ENCODE data around the gene ROBO3. TPM values are rescaled to one million over a fixed set of nuclear protein-coding genes. Genes with fewer than 3 reads are reported as not detected.

Gene ROBO3
- total RNA-seq, 2 experiments from 2014 or later = 26.2 to 27.2 TPM

- Mint-ChIP-seq H3K4me3 (no peak overlapping the region), H3K27ac (no peak overlapping the region), H3K4me1 (ENCODE audit: low read depth) (peaks cover 14% of the 10 kb centered on the region), H3K9me3 (no peaks in the 10 kb centered on the region), H3K36me3 (ENCODE audit: low read depth) (no peaks in the 10 kb centered on the region), H3K27me3 (peaks cover 9% of the 10 kb centered on the region)
- TF ChIP-seq CTCF (IDR thresholded peaks at IDR 0.05) = no peak
- no peak overlapping the region for H3K4me3 ChIP-seq (ENCODE audit: low read length)
- peaks cover 5% of the 10 kb centered on the region for H3K4me1 ChIP-seq (ENCODE audit: insufficient read depth, low read length)
- POLR2A ChIA-PET = no interaction called here
- no peak overlapping the region for H3K27ac ChIP-seq (ENCODE audit: low read depth in 1 of 2, low read length in 2 of 2)
- ATAC-seq (ENCODE audit: poor library complexity) (no peak), DNase-seq (no peak)
- no peaks in the 10 kb centered on the region for H3K9me3 ChIP-seq (ENCODE audit: control insufficient read depth in 1 of 2, insufficient read depth in 1 of 2, low read length in 2 of 2)
- H3K36me3 ChIP-seq (ENCODE audit: insufficient read depth, low read length) = no peaks in the 10 kb centered on the region
- no peaks in the 10 kb centered on the region for H3K27me3 ChIP-seq (ENCODE audit: control insufficient read depth in 1 of 2, insufficient read depth in 2 of 2, low read length in 2 of 2)
- CTCF ChIA-PET = no interaction called here
- intact Hi-C loops (cut with DNase I, micrococcal nuclease) = no loop called here
Measured at GRCh38 chr11:124893781-124894401, 28.7 kb downstream of the ROBO3 start.

DNA sequence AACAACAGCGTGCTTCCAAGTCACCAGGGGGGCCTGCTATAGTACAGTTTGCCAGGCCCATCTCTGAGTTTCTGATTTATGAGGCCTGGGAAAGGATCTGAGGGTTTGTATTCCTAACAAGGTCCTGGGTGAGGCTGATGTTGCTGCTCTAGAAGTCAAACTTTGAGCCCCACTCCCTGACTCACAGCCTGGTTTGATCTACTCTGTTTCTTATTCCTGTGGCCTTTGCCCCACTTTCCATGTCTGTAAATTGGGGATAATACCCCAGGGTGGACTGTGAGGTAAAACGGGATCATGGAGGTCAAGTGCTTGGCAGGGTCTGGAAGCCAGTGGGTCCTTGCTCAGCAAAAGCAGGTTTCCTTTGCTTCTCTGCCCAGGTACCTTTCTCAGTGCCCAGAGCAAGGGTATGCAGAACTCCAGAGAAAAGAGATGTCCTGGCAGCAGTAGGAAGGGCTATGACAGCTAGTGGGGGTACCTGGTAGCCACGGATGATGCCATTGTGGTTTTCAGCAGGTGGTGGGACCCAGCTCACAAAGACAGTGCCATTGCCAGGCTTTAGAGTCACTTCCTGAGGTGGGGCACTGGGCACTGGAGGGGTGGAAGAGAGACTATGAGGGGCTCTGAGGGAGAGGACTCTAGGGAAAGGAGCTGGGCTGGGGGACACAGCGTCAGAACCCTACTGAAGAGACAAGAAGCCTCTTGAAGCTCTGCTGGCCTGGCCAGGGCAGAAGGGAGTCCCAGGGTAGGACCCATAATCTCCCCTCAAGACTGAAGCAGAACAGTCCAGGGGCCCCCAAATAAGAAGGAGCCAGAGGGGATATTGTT lies 29.6 kb downstream of the ROBO3 start:
- no peak for DNase-seq
- H3K27me3 Mint-ChIP-seq = peaks cover 14% of the 10 kb centered on the region
- ATAC-seq (ENCODE audit: poor library complexity) = no peak
- no peaks in the 10 kb centered on the region for H3K36me3 Mint-ChIP-seq (ENCODE audit: low read depth)
- ChIA-PET POLR2A (no interaction called here), CTCF (no interaction called here)
- Histone ChIP-seq H3K4me3 (ENCODE audit: low read length) (no peak overlapping the region), H3K9me3 (ENCODE audit: control insufficient read depth in 1 of 2, insufficient read depth in 1 of 2, low read length in 2 of 2) (no peaks in the 10 kb centered on the region), H3K36me3 (ENCODE audit: insufficient read depth, low read length) (no peaks in the 10 kb centered on the region), H3K27ac (ENCODE audit: low read depth in 1 of 2, low read length in 2 of 2) (no peak overlapping the region), H3K4me1 (ENCODE audit: insufficient read depth, low read length) (peaks cover 5% of the 10 kb centered on the region), H3K27me3 (ENCODE audit: control insufficient read depth in 1 of 2, insufficient read depth in 2 of 2, low read length in 2 of 2) (no peaks in the 10 kb centered on the region)
- no peaks in the 10 kb centered on the region for H3K9me3 Mint-ChIP-seq
- H3K4me3 Mint-ChIP-seq = no peak overlapping the region
- peaks cover 14% of the 10 kb centered on the region for H3K4me1 Mint-ChIP-seq (ENCODE audit: low read depth)
- intact Hi-C loops (cut with DNase I, micrococcal nuclease) = no loop called here
- no peak for TF ChIP-seq CTCF (IDR thresholded peaks at IDR 0.05)
- H3K27ac Mint-ChIP-seq = no peak overlapping the region

GRCh38 chr11:124895471-124895971 lies 30.3 kb downstream of the ROBO3 start:
- H3K4me3 ChIP-seq (ENCODE audit: low read length) = no peak overlapping the region
- H3K27me3 ChIP-seq (ENCODE audit: control insufficient read depth in 1 of 2, insufficient read depth in 2 of 2, low read length in 2 of 2) = no peaks in the 10 kb centered on the region
- H3K27ac ChIP-seq (ENCODE audit: low read depth in 1 of 2, low read length in 2 of 2) = no peak overlapping the region
- H3K9me3 ChIP-seq (ENCODE audit: control insufficient read depth in 1 of 2, insufficient read depth in 1 of 2, low read length in 2 of 2) = no peaks in the 10 kb centered on the region
- ChIA-PET POLR2A (no interaction called here), CTCF (no interaction called here)
- H3K4me1 ChIP-seq (ENCODE audit: insufficient read depth, low read length) = peaks cover 5% of the 10 kb centered on the region
- DNase-seq = no peak
- H3K4me1 Mint-ChIP-seq (ENCODE audit: low read depth) = peaks cover 14% of the 10 kb centered on the region
- intact Hi-C loops (cut with DNase I, micrococcal nuclease) = no loop called here
- H3K9me3 Mint-ChIP-seq = no peaks in the 10 kb centered on the region
- no peak overlapping the region for H3K27ac Mint-ChIP-seq
- H3K4me3 Mint-ChIP-seq = no peak overlapping the region
- ATAC-seq (ENCODE audit: poor library complexity) = no peak
- TF ChIP-seq CTCF (IDR thresholded peaks at IDR 0.05) = no peak
- H3K36me3 Mint-ChIP-seq (ENCODE audit: low read depth) = no peaks in the 10 kb centered on the region
- H3K36me3 ChIP-seq (ENCODE audit: insufficient read depth, low read length) = no peaks in the 10 kb centered on the region
- H3K27me3 Mint-ChIP-seq = peaks cover 16% of the 10 kb centered on the region

Measured in CD4-positive, alpha-beta T cell (primary cell).